Cardiac fibroblast (primary cell): ENCODE measurements around the gene MGAT5B.

Experiments used
- DNase-seq, 2 donors: peaks; one replicate each; pipeline versions ENCODE4 v3.0.0 to v3.0.0-alpha.2; 2010; ENCODE audit warnings: low read depth in 2 of 2
- H3K4me3 ChIP-seq, 2 donors: replicated peaks in 1 of 2; 1 replicate in 1 of 2; 2 replicates in 1 of 2; pipeline ENCODE4 v1.5.1; 2011; ENCODE audit warnings: low read depth in 2 of 2, low read length in 2 of 2, mild to moderate bottlenecking in 2 of 2, moderate library complexity in 1 of 2
- CTCF ChIP-seq: IDR thresholded peaks from one replicate; pipeline ENCODE4 v1.5.1; 2011; ENCODE audit warnings: low read depth, mild to moderate bottlenecking, low read length, inconsistent platforms

Gene MGAT5B

GRCh38 chr17:76905836-76906235, 37.6 kb downstream of the MGAT5B start:
- H3K4me3 ChIP-seq, result no peak overlapping the region
- DNase-seq, result no peak
- TF ChIP-seq CTCF, result no peak

GRCh38 chr17:76906463-76906862, 38.3 kb downstream of the MGAT5B start:
- no peak overlapping the region for H3K4me3 ChIP-seq
- no peak for TF ChIP-seq CTCF
- DNase-seq, result no peak

GRCh38 chr17:76907352-76907751, 39.1 kb downstream of the MGAT5B start:
- H3K4me3 ChIP-seq, result no peak overlapping the region
- TF ChIP-seq CTCF, result no peak
- no peak for DNase-seq

GRCh38 chr17:76909971-76910760, 42.0 kb downstream of the MGAT5B start:
- no peak overlapping the region for H3K4me3 ChIP-seq
- DNase-seq, result peak; percentile 40 to 43
- TF ChIP-seq CTCF, result no peak

GRCh38 chr17:76911299-76912017, 43.3 kb downstream of the MGAT5B start:
- TF ChIP-seq CTCF, result no peak
- H3K4me3 ChIP-seq, result no peak overlapping the region
- DNase-seq, result no peak

GRCh38 chr17:76912421-76913164, 44.4 kb downstream of the MGAT5B start:
- no peak for DNase-seq
- TF ChIP-seq CTCF, result no peak
- no peak overlapping the region for H3K4me3 ChIP-seq
